ENCODE data around the gene KRTAP13-2.

KRTAP13-2 gene

GRCh38 chr21:30372139-30372770 is at the start of gene KRTAP13-2:
Gene KRTAP13-2, minus strand, starts transcription at chr21:30372271. Its CDS starts 58 bp downstream, at chr21:30372213.
- DNase-seq: no peak

GRCh38 chr21:30415993-30416392 is 43.9 kb upstream of the KRTAP13-2 start:
- no peak for DNase-seq

GRCh38 chr21:30408782-30409494 is 36.9 kb upstream of the KRTAP13-2 start:
- DNase-seq: peak; percentile 54

GRCh38 chr21:30395731-30396130 is 23.7 kb upstream of the KRTAP13-2 start, which contains the start of gene KRTAP13-1:
Gene KRTAP13-1, plus strand, starts transcription at chr21:30396031. Its CDS starts 56 bp downstream, at chr21:30396087.
- no peak for DNase-seq

- DNase-seq: no peak
Observed at GRCh38 chr21:30391492-30392025, 19.5 kb upstream of the KRTAP13-2 start.

GRCh38 chr21:30382201-30382600 is 10.1 kb upstream of the KRTAP13-2 start:
- DNase-seq: no peak

GRCh38 chr21:30355906-30356305 is 16.2 kb downstream of the KRTAP13-2 start:
- no peak for DNase-seq

GRCh38 chr21:30354308-30355005 is 17.6 kb downstream of the KRTAP13-2 start:
- DNase-seq: no peak

GRCh38 chr21:30351534-30351933 is 20.5 kb downstream of the KRTAP13-2 start:
- DNase-seq: no peak

- DNase-seq: no peak
Observed at GRCh38 chr21:30349572-30349971, 22.5 kb downstream of the KRTAP13-2 start.

GRCh38 chr21:30348506-30348905 is 23.6 kb downstream of the KRTAP13-2 start, which contains the start of gene KRTAP23-1:
Gene KRTAP23-1, minus strand, starts transcription at chr21:30348606. Its CDS starts 0 bp downstream, at chr21:30348606.
- no peak for DNase-seq

GRCh38 chr21:30345014-30345413 is 27.1 kb downstream of the KRTAP13-2 start:
- no peak for DNase-seq

GRCh38 chr21:30340714-30341573 is 31.1 kb downstream of the KRTAP13-2 start:
- peak; percentile 47 for DNase-seq

GRCh38 chr21:30338717-30339116 is 33.4 kb downstream of the KRTAP13-2 start:
- no peak for DNase-seq

- no peak for DNase-seq
Observed at GRCh38 chr21:30337772-30338171, 34.3 kb downstream of the KRTAP13-2 start.

GRCh38 chr21:30337276-30337744 is 34.8 kb downstream of the KRTAP13-2 start, which contains the start of gene KRTAP27-1:
Gene KRTAP27-1, minus strand, starts transcription at chr21:30337694. Its CDS starts 26 bp downstream, at chr21:30337668.
- no peak for DNase-seq

- DNase-seq: no peak
Observed at GRCh38 chr21:30336596-30336995, 35.5 kb downstream of the KRTAP13-2 start.

GRCh38 chr21:30333736-30334135 is 38.3 kb downstream of the KRTAP13-2 start:
- no peak for DNase-seq

GRCh38 chr21:30332681-30333080 is 39.4 kb downstream of the KRTAP13-2 start:
- no peak for DNase-seq

GRCh38 chr21:30329203-30329875 is 42.7 kb downstream of the KRTAP13-2 start:
- no peak for DNase-seq

GRCh38 chr21:30326390-30326789 is 45.7 kb downstream of the KRTAP13-2 start:
- DNase-seq: no peak

Data from hematopoietic multipotent progenitor cell treated with erythropoietin and hydrocortisone succinate and interleukin-3 and kit ligand, for 6 days (in vitro differentiated cells).